Panc1 (cell line): ENCODE data around the gene SMIM36. TPM values are rescaled to one million over a fixed set of nuclear protein-coding genes. Genes with fewer than 3 reads are reported as not detected.

ENCODE experiments used
- total RNA-seq: library from RNA; stranded (reverse); gene quantifications from one replicate; pipeline ENCODE4 v1.2.1, GENCODE V29; 2021; ENCODE audit not compliant: unreplicated experiment

The SMIM36 gene
- total RNA-seq, 1 experiment from 2014 or later: not detected

Other genes starting within 250 kb of the SMIM36 start
- gene HLF, start 246.5 kb downstream of the SMIM36 start, total RNA-seq: 0.13 TPM
- gene MMD, start 89.6 kb downstream of the SMIM36 start, total RNA-seq: 26.9 TPM
- gene TMEM100, start 211.4 kb upstream of the SMIM36 start, total RNA-seq: 0.10 TPM
- 23.7 TPM for gene PCTP, start 239.6 kb upstream of the SMIM36 start, total RNA-seq